Calu3 (cell line): Measurements from ENCODE around the gene ETFRF1. TPM values are rescaled to one million over a fixed set of nuclear protein-coding genes. Genes with fewer than 3 reads are reported as not detected.
A peak's percentile ranks its signal among the peaks of the same experiment; 100 is the strongest.

Experiments
- BruUV-seq: library from RNA; stranded (reverse); fragments of 400-500 nt; replicated peaks from 2 replicates; lab custom pipeline; 2021; lab: Mats Ljungman, UMichigan
- CTCF ChIA-PET: fragments of 300-600 bp; sonication (Branson Sonifier 250); formaldehyde crosslinking; loops from one replicate; lab custom pipeline; 2022; ENCODE audit warnings: antibody characterized with exemption; lab: Charles Lee
- DNase-seq: peaks from one replicate; pipeline ENCODE4 v3.0.0; 2022
- H3K27ac Mint-ChIP-seq: one replicate; pipeline ENCODE4 v1.8.0; 2022; ENCODE audit warnings: mixed read lengths; ENCODE audit not compliant: unreplicated experiment
- H3K27me3 Mint-ChIP-seq: one replicate; pipeline ENCODE4 v1.8.0; 2022; ENCODE audit warnings: mixed read lengths; ENCODE audit not compliant: unreplicated experiment
- H3K36me3 Mint-ChIP-seq: one replicate; pipeline ENCODE4 v1.8.0; 2022; ENCODE audit warnings: mild to moderate bottlenecking, moderate library complexity, mixed read lengths; ENCODE audit not compliant: insufficient read depth, unreplicated experiment
- H3K4me1 Mint-ChIP-seq: one replicate; pipeline ENCODE4 v1.8.0; 2022; ENCODE audit warnings: mild to moderate bottlenecking, low read depth, mixed read lengths; ENCODE audit not compliant: unreplicated experiment
- H3K4me3 Mint-ChIP-seq: one replicate; pipeline ENCODE4 v1.8.0; 2022; ENCODE audit warnings: mild to moderate bottlenecking, low read depth, moderate library complexity, mixed read lengths; ENCODE audit not compliant: unreplicated experiment
- H3K9me3 Mint-ChIP-seq: one replicate; pipeline ENCODE4 v1.8.0; 2022; ENCODE audit warnings: low read depth, mixed read lengths; ENCODE audit not compliant: unreplicated experiment
- intact Hi-C: fragments of 100-400 bp; cut with micrococcal nuclease; formaldehyde crosslinking; loops from one replicate; pipeline ENCODE4 v1.10.0; 2022; ENCODE audit not compliant: unreplicated experiment
- total RNA-seq: library from RNA; stranded (reverse); gene quantifications from 2 replicates; pipeline ENCODE4 v1.2.3, GENCODE V29; 2022
- TF ChIP-seq, protein P1 (sequence below): fragments of 200-600 bp; IDR thresholded peaks from one replicate; pipeline ENCODE4 v1.8.0; 2022; ENCODE audit warnings: antibody characterized with exemption; ENCODE audit not compliant: unreplicated experiment

The ETFRF1 gene
- total RNA-seq, 1 experiment from 2014 or later: 10.5 TPM

DNA sequence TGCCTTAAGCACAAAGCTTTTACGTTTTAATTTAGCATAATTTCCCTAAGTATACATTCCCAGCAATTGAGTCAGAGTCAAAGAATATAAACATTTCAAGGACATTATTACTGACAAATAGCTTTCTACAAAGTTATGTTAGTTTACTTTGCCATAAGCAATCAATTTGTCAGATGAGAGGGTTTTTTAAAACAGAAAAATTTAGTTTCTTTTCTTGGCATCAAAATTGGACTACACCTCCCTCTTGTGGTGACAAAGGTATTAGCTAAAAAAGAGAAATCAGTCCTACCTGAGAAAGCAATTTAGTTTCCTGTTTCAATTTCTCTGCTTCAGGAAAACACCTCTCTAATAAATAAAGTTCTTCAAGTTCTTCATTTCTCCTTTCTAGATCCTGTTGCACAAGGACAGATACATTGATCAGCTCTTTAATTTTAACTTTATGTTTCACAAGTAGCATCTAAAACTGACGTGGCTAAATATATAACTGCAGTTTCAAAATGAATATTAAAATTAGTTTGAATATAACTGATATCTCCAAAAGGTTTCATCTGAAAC lies 39.9 kb upstream of the ETFRF1 start:
- Mint-ChIP-seq H3K27ac (no peak overlapping the region), H3K9me3 (no peaks in the 10 kb centered on the region), H3K27me3 (no peaks in the 10 kb centered on the region), H3K4me3 (no peak overlapping the region), H3K4me1 (no peaks in the 10 kb centered on the region), H3K36me3 (no peaks in the 10 kb centered on the region)
- peak; percentile 4 for DNase-seq
- CTCF ChIA-PET: interaction anchor here (0.5 to 2.1 kb wide), 5 partner anchors 39 to 1764 kb away, joined by 3 to 10 read pairs (median 4); partner anchors contain the start of genes DNAI7 and ETFRF1
- TF ChIP-seq, protein P1, sequence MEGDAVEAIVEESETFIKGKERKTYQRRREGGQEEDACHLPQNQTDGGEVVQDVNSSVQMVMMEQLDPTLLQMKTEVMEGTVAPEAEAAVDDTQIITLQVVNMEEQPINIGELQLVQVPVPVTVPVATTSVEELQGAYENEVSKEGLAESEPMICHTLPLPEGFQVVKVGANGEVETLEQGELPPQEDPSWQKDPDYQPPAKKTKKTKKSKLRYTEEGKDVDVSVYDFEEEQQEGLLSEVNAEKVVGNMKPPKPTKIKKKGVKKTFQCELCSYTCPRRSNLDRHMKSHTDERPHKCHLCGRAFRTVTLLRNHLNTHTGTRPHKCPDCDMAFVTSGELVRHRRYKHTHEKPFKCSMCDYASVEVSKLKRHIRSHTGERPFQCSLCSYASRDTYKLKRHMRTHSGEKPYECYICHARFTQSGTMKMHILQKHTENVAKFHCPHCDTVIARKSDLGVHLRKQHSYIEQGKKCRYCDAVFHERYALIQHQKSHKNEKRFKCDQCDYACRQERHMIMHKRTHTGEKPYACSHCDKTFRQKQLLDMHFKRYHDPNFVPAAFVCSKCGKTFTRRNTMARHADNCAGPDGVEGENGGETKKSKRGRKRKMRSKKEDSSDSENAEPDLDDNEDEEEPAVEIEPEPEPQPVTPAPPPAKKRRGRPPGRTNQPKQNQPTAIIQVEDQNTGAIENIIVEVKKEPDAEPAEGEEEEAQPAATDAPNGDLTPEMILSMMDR: peak; percentile 47
- intact Hi-C loops: loop anchor here (1.0 kb wide), 2 partner anchors 164 to 232 kb away; no protein-coding TSS in a partner anchor
- no TSS peak for BruUV-seq

DNA sequence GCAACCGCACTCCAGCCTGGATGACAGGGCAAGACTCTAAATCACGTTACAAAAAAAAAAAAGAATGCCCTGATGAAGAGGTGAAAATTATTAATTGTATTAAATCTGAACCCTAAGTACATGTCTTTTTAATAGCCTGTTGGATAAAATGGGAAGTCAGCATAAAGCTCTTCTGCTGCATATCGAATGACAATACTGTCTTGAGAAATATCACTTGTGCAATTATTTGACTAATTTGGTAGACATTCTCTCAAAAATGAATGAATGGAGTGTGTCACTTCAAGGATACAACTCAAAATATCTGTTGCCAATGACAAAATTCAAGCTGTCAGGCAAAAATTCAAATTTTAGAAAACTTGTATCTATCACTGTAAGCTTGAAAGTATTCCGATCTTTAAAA lies 39.0 kb upstream of the ETFRF1 start:
- Mint-ChIP-seq H3K9me3 (no peaks in the 10 kb centered on the region), H3K27me3 (no peaks in the 10 kb centered on the region), H3K36me3 (no peaks in the 10 kb centered on the region), H3K4me1 (no peaks in the 10 kb centered on the region), H3K4me3 (no peak overlapping the region), H3K27ac (no peak overlapping the region)
- TF ChIP-seq, protein P1: no peak
- BruUV-seq: no TSS peak
- no peak for DNase-seq
- intact Hi-C loops: no loop called here
- CTCF ChIA-PET: interaction anchor here (2.1 kb wide), 1 partner anchor 231 kb away, joined by 10 read pairs; no protein-coding TSS in a partner anchor

DNA sequence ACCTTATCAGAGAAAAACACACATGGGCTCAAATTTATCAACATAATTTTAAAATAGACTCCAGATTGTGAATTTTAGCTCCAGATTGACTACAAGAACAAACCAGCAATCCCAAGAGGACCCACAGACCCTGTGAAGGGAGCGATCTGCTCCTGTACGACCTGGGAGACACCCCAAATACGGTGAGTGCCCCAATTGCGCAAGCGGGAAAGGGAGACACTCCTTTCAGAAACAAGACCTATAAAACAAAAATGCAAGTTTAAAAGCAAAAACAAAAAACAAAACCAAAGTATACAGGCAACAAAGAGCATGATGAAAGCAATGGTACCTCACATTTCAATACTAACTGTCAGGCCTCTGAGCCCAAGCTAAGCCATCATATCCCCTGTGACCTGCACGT lies 32.2 kb upstream of the ETFRF1 start:
- intact Hi-C loops: no loop called here

DNA sequence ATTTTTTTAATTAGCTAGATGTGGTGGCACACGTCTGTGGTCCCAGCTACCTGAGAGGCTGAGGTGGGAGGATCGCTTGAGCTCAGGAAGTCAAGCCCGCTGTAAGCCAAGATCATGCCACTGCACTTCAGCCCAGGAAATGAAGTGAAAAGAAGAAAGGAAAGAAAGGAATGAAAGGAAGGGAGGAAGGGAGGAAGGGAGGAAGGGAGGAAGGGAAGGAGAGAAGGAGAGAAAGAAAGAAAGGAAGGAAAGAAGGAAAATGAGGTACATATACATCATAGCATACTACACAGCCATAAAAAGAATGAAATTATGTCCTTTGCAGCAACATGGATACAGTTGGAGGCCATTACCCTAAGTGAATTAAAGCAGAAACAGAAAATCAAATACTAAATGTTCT lies 12.3 kb upstream of the ETFRF1 start:
- Mint-ChIP-seq H3K9me3 (no peaks in the 10 kb centered on the region), H3K4me1 (peaks cover 11% of the 10 kb centered on the region), H3K4me3 (no peak overlapping the region), H3K27ac (no peak overlapping the region), H3K36me3 (no peaks in the 10 kb centered on the region), H3K27me3 (no peaks in the 10 kb centered on the region)
- BruUV-seq: no TSS peak
- intact Hi-C loops: no loop called here
- TF ChIP-seq, protein P1: no peak
- DNase-seq: no peak
- CTCF ChIA-PET: no interaction called here

More for the DNA sequence above, 32.2 kb upstream of the ETFRF1 start:
- H3K4me1 Mint-ChIP-seq: no peaks in the 10 kb centered on the region
- no peak overlapping the region for H3K4me3 Mint-ChIP-seq
- CTCF ChIA-PET: interaction anchor here (0.5 kb wide), 1 partner anchor 83 kb away, joined by 3 read pairs; no protein-coding TSS in a partner anchor
- no peaks in the 10 kb centered on the region for H3K27me3 Mint-ChIP-seq
- no peaks in the 10 kb centered on the region for H3K36me3 Mint-ChIP-seq
- H3K27ac Mint-ChIP-seq: no peak overlapping the region
- TF ChIP-seq, protein P1: no peak
- BruUV-seq: no TSS peak
- no peaks in the 10 kb centered on the region for H3K9me3 Mint-ChIP-seq
- DNase-seq: no peak
